ENCODE results near the gene APOC3. TPM values are rescaled to one million over a fixed set of nuclear protein-coding genes. Genes with fewer than 3 reads are reported as not detected.
"Not testable (repeated sequence)": the region's sequence is repeated elsewhere in the genome, so short reads cannot be mapped to it uniquely, and the experiment has no call there.

APOC3 gene
- total and polyA plus RNA-seq, 12 donors, result 0.12 to 0.64 TPM; not detected in 10

DNA sequence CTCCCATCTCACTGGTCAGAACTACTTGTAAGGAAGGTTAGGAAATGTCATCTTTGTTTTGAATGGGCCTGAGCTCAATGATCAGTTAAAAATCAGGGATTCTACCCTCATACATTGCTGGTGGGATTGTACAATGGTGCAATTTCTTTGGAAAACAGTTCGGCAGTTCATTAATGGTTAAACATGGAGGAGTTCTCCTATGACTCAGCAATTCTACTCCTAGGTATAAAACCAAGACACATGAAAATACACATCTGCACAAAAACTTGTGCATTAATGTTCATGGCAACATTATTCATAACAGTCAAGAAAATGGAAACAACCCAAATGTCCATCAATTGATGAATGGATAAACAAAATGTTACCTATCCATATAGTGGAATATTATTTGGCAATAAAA is 33.2 kb upstream of the APOC3 start:
- TF ChIP-seq, protein P1, sequence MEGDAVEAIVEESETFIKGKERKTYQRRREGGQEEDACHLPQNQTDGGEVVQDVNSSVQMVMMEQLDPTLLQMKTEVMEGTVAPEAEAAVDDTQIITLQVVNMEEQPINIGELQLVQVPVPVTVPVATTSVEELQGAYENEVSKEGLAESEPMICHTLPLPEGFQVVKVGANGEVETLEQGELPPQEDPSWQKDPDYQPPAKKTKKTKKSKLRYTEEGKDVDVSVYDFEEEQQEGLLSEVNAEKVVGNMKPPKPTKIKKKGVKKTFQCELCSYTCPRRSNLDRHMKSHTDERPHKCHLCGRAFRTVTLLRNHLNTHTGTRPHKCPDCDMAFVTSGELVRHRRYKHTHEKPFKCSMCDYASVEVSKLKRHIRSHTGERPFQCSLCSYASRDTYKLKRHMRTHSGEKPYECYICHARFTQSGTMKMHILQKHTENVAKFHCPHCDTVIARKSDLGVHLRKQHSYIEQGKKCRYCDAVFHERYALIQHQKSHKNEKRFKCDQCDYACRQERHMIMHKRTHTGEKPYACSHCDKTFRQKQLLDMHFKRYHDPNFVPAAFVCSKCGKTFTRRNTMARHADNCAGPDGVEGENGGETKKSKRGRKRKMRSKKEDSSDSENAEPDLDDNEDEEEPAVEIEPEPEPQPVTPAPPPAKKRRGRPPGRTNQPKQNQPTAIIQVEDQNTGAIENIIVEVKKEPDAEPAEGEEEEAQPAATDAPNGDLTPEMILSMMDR (IDR thresholded peaks at IDR 0.05), result no peak
- peaks cover 0 to 19% (median 2%) of the 10 kb centered on the region in 9 donors for H3K4me1 ChIP-seq
- H3K9me3 ChIP-seq, result no peaks in the 10 kb centered on the region
- H3K36me3 ChIP-seq, result no peaks in the 10 kb centered on the region
- 89 to 95% methylated on average over 1 of the region's 1 CpG for WGBS, 2 donors
- intact Hi-C loops (cut with DNase I), result loop anchor here in 2 of 10 donors (10.0 kb wide), 2 partner anchors 88 to 428 kb away; no protein-coding TSS in a partner anchor
- no peak for DNase-seq
- H3K27ac ChIP-seq, result no peak overlapping the region
- H3K4me3 ChIP-seq, result no peak overlapping the region
- H3K27me3 ChIP-seq, result no peaks in the 10 kb centered on the region
- ATAC-seq, result no peak

GRCh38 chr11:116797816-116798215 is 31.9 kb upstream of the APOC3 start:
- intact Hi-C loops (cut with DNase I), result loop anchor here in 2 of 10 donors (10.0 kb wide), 2 partner anchors 87 to 427 kb away; no protein-coding TSS in a partner anchor
- ATAC-seq, result peak in 4 of 8 donors; percentile 42 to 79 (median 54)

GRCh38 chr11:116798368-116798767 is 31.3 kb upstream of the APOC3 start:
- ATAC-seq (peak in 1 of 8 donors; percentile 15), DNase-seq (no peak)
- Histone ChIP-seq H3K4me3 (no peak overlapping the region), H3K36me3 (no peaks in the 10 kb centered on the region), H3K27ac (peak overlapping the region in 1 of 10 donors; percentile 3), H3K9me3 (no peaks in the 10 kb centered on the region), H3K27me3 (no peaks in the 10 kb centered on the region), H3K4me1 (peaks cover 0 to 15% (median 0%) of the 10 kb centered on the region in 9 donors)
- intact Hi-C loops (cut with DNase I), result loop anchor here in 2 of 10 donors (10.0 kb wide), 2 partner anchors 86 to 426 kb away; no protein-coding TSS in a partner anchor
- WGBS, 2 donors, result 81 to 83% methylated on average over 5 of the region's 5 CpGs
- TF ChIP-seq, protein P1 (IDR thresholded peaks at IDR 0.05), result no peak

More at GRCh38 chr11:116797816-116798215, 31.9 kb upstream of the APOC3 start:
- H3K4me1 ChIP-seq, result peaks cover 0 to 15% (median 0%) of the 10 kb centered on the region in 9 donors
- WGBS, 2 donors, result 46 to 51% methylated on average over 5 of the region's 5 CpGs
- TF ChIP-seq, protein P1 (IDR thresholded peaks at IDR 0.05), result no peak
- no peaks in the 10 kb centered on the region for H3K36me3 ChIP-seq
- H3K4me3 ChIP-seq, result no peak overlapping the region
- H3K27me3 ChIP-seq, result no peaks in the 10 kb centered on the region
- H3K27ac ChIP-seq, result peak overlapping the region in 1 of 10 donors; percentile 3
- H3K9me3 ChIP-seq, result no peaks in the 10 kb centered on the region
- no peak for DNase-seq

GRCh38 chr11:116800610-116801009 is 29.1 kb upstream of the APOC3 start:
- WGBS, 2 donors, result 87 to 95% methylated on average over 2 of the region's 2 CpGs
- DNase-seq (no peak), ATAC-seq (no peak)
- Histone ChIP-seq H3K4me3 (no peak overlapping the region), H3K27me3 (no peaks in the 10 kb centered on the region), H3K4me1 (peaks cover 0 to 15% (median 0%) of the 10 kb centered on the region in 9 donors), H3K9me3 (no peaks in the 10 kb centered on the region), H3K36me3 (no peaks in the 10 kb centered on the region), H3K27ac (no peak overlapping the region)
- TF ChIP-seq, protein P1 (IDR thresholded peaks at IDR 0.05), result no peak
- intact Hi-C loops (cut with DNase I), result no loop called here

DNA sequence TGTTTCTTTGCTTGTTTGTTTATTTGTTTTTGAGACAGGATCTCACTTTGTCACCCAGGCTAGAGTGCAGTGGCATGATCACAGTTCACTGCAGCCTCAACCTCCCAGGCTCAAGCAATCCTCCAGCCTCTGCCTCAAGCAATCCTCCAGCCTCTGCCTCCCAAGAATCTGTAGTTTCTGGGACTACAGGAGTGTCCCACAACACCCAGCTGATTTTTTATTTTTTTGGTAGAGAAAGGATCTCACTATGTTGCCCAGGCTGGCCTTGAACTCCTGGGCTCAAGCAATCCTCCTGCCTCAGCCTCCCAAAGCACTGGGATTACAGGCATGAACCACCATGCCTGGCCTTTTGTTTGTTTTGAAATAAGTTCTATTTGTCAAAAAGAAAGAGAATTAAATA is 28.0 kb upstream of the APOC3 start:
- not testable (repeated sequence) for H3K36me3 ChIP-seq, ATAC-seq, H3K27me3 ChIP-seq

More for the DNA sequence above, 28.0 kb upstream of the APOC3 start:
- intact Hi-C loops (cut with DNase I); DNase-seq; H3K4me3 ChIP-seq; H3K9me3 ChIP-seq; H3K27ac ChIP-seq: not testable (repeated sequence)
- H3K4me1 ChIP-seq, result peaks cover 0 to 15% (median 0%) of the 10 kb centered on the region in 9 donors

Data from heart right ventricle (tissue), 16 donors.